Measurements from ENCODE around the gene TLE5. TPM values are rescaled to one million over a fixed set of nuclear protein-coding genes. Genes with fewer than 3 reads are reported as not detected.

The TLE5 gene
- polyA plus RNA-seq, 1 donor (not counting 4 experiments of a cell fraction or from before 2014, with no cell fraction given), result 249 TPM

GRCh38 chr19:3060857-3061181 lies 1.5 kb downstream of the TLE5 start:
- Histone ChIP-seq H3K79me2 (ENCODE audit: control insufficient read depth, insufficient read depth, low read length) (peaks cover 8% of the 10 kb centered on the region), H2AFZ (ENCODE audit: control insufficient read depth, low read length) (no peak overlapping the region), H3K27ac (ENCODE audit: control insufficient read depth, insufficient read depth, low read length) (no peak overlapping the region), H3K4me3 (ENCODE audit: control insufficient read depth in 2 of 3, extremely low read depth in 1 of 3, insufficient read depth in 2 of 3, low read depth in 1 of 3, low read length in 3 of 3) (peak overlapping the region; percentile 73 to 84 (median 78)), H4K20me1 (ENCODE audit: control insufficient read depth, extremely low read depth, insufficient read depth, low read length) (peaks cover 3% of the 10 kb centered on the region), H3K36me3 (ENCODE audit: control insufficient read depth in 2 of 2, extremely low read depth in 1 of 2, insufficient read depth in 2 of 2, low read length in 2 of 2) (peaks cover 15 to 19% of the 10 kb centered on the region in 2 experiments), H3K9me1 (ENCODE audit: control insufficient read depth, extremely low read depth, insufficient read depth, low read length) (no peaks in the 10 kb centered on the region), H3K9me3 (ENCODE audit: control insufficient read depth, low read depth, low read length) (no peaks in the 10 kb centered on the region), H3K4me2 (ENCODE audit: control insufficient read depth, extremely low read depth, insufficient read depth, low read depth, low read length) (peak overlapping the region; percentile 82), H3K4me1 (ENCODE audit: control insufficient read depth, extremely low read depth, insufficient read depth, low read length) (peaks cover 21% of the 10 kb centered on the region), H3K9ac (ENCODE audit: control insufficient read depth, extremely low read depth, insufficient read depth, low read length) (peak overlapping the region; percentile 82), H3K27me3 (ENCODE audit: control insufficient read depth, extremely low read depth, insufficient read depth, low read length) (no peaks in the 10 kb centered on the region)
- dilution Hi-C loops (cut with MboI; ENCODE audit: extremely low pct_ligation_motif_present, low sequenced_read_pairs), result no loop called here
- no peak for DNase-seq (ENCODE audit: low read depth, low spot score)
- no peak for FAIRE-seq
- no peak for TF ChIP-seq EZH2 (IDR thresholded peaks at IDR 0.05; ENCODE audit: low read length)
- TF ChIP-seq, protein P1, sequence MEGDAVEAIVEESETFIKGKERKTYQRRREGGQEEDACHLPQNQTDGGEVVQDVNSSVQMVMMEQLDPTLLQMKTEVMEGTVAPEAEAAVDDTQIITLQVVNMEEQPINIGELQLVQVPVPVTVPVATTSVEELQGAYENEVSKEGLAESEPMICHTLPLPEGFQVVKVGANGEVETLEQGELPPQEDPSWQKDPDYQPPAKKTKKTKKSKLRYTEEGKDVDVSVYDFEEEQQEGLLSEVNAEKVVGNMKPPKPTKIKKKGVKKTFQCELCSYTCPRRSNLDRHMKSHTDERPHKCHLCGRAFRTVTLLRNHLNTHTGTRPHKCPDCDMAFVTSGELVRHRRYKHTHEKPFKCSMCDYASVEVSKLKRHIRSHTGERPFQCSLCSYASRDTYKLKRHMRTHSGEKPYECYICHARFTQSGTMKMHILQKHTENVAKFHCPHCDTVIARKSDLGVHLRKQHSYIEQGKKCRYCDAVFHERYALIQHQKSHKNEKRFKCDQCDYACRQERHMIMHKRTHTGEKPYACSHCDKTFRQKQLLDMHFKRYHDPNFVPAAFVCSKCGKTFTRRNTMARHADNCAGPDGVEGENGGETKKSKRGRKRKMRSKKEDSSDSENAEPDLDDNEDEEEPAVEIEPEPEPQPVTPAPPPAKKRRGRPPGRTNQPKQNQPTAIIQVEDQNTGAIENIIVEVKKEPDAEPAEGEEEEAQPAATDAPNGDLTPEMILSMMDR (optimal IDR thresholded peaks at IDR 0.05 in 1 of 3, IDR thresholded peaks at IDR 0.05 in 1 of 3, conservative IDR thresholded peaks at IDR 0.05 in 1 of 3; ENCODE audit: extremely low read depth in 1 of 3, insufficient read depth in 2 of 3, low read length in 3 of 3), result no peak

- Histone ChIP-seq H3K4me3 (ENCODE audit: control insufficient read depth in 2 of 3, extremely low read depth in 1 of 3, insufficient read depth in 2 of 3, low read depth in 1 of 3, low read length in 3 of 3) (no peak overlapping the region), H3K27me3 (ENCODE audit: control insufficient read depth, extremely low read depth, insufficient read depth, low read length) (no peaks in the 10 kb centered on the region), H4K20me1 (ENCODE audit: control insufficient read depth, extremely low read depth, insufficient read depth, low read length) (peaks cover 13% of the 10 kb centered on the region), H3K79me2 (ENCODE audit: control insufficient read depth, insufficient read depth, low read length) (peaks cover 8% of the 10 kb centered on the region), H3K36me3 (ENCODE audit: control insufficient read depth in 2 of 2, extremely low read depth in 1 of 2, insufficient read depth in 2 of 2, low read length in 2 of 2) (peaks cover 15 to 19% of the 10 kb centered on the region in 2 experiments), H3K9me3 (ENCODE audit: control insufficient read depth, low read depth, low read length) (no peaks in the 10 kb centered on the region), H3K4me2 (ENCODE audit: control insufficient read depth, extremely low read depth, insufficient read depth, low read depth, low read length) (no peak overlapping the region), H3K9ac (ENCODE audit: control insufficient read depth, extremely low read depth, insufficient read depth, low read length) (no peak overlapping the region), H3K4me1 (ENCODE audit: control insufficient read depth, extremely low read depth, insufficient read depth, low read length) (peaks cover 33% of the 10 kb centered on the region), H3K9me1 (ENCODE audit: control insufficient read depth, extremely low read depth, insufficient read depth, low read length) (no peaks in the 10 kb centered on the region), H2AFZ (ENCODE audit: control insufficient read depth, low read length) (no peak overlapping the region), H3K27ac (ENCODE audit: control insufficient read depth, insufficient read depth, low read length) (no peak overlapping the region)
- no peak for FAIRE-seq
- no peak for TF ChIP-seq EZH2 (IDR thresholded peaks at IDR 0.05; ENCODE audit: low read length)
- TF ChIP-seq, protein P1 (optimal IDR thresholded peaks at IDR 0.05 in 1 of 3, IDR thresholded peaks at IDR 0.05 in 1 of 3, conservative IDR thresholded peaks at IDR 0.05 in 1 of 3; ENCODE audit: extremely low read depth in 1 of 3, insufficient read depth in 2 of 3, low read length in 3 of 3), result no peak
- dilution Hi-C loops (cut with MboI; ENCODE audit: extremely low pct_ligation_motif_present, low sequenced_read_pairs), result no loop called here
- no peak for DNase-seq (ENCODE audit: low read depth, low spot score)
Measured at GRCh38 chr19:3059653-3060052, 2.6 kb downstream of the TLE5 start.

All from keratinocyte (primary cell).